Stimulated activated CD4-positive, alpha-beta T cell treated with anti-CD3 and anti-CD28 coated beads, Interleukin-12 subunit alpha, Interleukin-12 subunit beta, amount 100 ng/mL, for 24 hours (primary cell): ENCODE measurements around the gene PPP1R14C.

ENCODE experiments used
- DNase-seq, 2 experiments: peaks; one replicate each; pipeline ENCODE4 v3.0.0-alpha.2; 2020; ENCODE audit warnings: low read depth in 2 of 2

The PPP1R14C gene

DNA sequence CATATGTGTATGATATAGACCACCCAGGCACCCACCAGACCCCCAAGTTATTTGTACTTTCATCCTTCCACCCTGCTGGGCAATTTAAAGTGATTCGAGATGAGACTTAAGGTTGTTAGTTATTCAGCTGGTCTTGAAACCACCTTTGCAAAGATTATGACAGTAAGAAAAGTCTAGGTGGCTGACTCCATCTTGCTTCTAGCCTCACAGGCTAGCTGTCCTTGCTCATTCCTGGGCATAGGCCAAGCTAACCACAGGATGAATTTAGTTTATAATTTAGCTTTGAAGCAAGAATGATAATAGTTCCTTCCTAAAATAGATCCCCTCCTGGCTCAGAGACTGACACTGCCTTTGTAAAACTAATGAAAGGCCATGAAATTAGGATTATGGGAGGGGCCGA, 154.0 kb downstream of the PPP1R14C start:
- DNase-seq = no peak

DNA sequence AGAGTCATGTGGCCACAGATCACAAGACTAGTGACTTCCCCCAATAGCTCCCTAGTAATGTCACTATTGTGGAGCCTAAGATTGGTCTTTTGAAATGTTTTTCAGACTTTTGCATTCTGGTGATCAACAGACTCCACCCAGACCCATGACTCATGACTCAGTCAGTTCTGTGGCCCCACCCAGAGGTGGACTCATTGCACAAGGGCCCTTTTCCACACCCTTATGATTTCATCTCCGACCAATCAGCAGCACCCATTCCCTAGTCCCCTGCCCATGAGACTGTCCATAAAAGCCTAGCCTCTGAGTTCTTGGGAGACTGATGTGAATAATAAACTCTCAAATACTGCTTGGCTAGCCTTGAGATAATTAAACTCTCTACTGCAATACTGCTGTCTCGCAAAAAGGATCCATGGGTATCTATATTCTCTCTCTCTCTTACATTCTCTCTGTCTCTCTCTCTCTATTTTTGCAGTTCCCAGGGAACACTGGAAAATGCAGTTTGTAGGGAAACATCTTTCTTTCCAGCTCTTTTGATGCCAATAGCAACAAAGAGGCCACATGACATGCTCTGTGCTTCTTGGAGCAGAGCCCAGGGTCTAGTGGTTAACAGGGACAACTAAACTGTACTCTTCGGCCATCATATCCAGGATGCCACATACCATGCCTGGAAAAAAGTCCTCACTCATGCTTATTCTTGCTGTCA, 154.6 kb downstream of the PPP1R14C start:
- DNase-seq = no peak

DNA sequence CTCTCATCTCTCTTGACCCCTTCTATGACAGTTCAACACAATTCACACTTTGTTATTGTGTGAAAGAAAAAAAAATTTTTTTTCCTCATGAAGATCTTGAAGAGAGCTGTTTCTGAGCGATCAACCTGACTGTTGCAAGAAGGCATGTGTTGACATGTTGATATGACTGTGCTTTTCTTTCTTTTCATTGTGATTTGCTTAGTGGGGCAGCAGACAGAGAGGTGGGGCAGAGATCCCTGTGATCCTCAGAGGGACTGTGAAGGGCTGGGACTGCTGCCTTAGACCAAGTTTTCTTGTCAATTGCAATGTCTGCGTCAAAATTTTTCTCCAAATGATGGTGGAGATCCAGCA, 155.2 kb downstream of the PPP1R14C start:
- DNase-seq = no peak

DNA sequence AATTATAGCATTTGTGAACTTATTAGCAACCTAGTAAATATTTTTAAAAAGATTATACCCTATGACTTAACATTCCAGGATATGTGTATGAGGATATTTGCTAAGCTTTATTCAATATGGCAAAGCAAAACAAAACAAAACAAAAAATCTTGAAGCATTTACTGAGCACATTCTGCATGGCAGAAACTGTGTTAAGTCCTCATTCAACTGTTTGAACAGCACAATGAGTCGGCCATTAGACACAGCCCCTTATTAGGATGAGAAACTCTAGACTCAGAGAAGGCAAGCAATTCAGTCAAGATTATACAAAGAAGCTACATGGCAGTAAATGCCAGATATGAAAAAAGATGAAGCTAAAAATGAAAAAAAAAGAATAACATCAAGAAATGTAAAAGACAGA, 155.8 kb downstream of the PPP1R14C start:
- DNase-seq = no peak
